A172 (cell line): ENCODE results near the gene CDH4. TPM values are rescaled to one million over a fixed set of nuclear protein-coding genes. Genes with fewer than 3 reads are reported as not detected.

Source experiments
- DNase-seq: peaks from one replicate; pipeline ENCODE4 v3.0.0-alpha.2; 2015; ENCODE audit warnings: low spot score
- total RNA-seq: library from RNA; depleted of rRNA; stranded (reverse); fragments of >200 nt; shearing (Covaris generic); gene quantifications from 2 replicates; pipeline ENCODE4 v1.2.3, GENCODE V29; 2014

The CDH4 gene
- total RNA-seq, 1 experiment from 2014 or later, result 5.5 TPM

GRCh38 chr20:61487346-61487996 lies 235.4 kb downstream of the CDH4 start:
- no peak for DNase-seq

DNA sequence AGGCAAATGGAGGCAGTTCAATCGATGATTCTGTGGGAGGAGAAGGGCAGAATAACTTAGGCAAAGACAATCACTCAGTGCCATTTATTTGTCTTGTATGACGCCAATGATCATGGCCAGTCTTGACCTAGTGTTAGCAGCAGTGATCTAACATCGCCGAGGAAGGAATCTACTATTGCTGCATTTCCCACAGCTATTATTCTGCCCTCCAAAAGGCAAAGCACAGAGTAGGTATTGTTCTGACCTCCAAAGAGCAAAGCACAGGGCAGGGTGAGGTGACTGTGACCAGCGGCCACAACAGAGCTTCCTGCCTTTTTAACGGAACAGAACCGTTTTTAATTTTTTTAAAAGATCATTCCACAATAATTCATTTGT lies 235.9 kb downstream of the CDH4 start:
- DNase-seq, result no peak

DNA sequence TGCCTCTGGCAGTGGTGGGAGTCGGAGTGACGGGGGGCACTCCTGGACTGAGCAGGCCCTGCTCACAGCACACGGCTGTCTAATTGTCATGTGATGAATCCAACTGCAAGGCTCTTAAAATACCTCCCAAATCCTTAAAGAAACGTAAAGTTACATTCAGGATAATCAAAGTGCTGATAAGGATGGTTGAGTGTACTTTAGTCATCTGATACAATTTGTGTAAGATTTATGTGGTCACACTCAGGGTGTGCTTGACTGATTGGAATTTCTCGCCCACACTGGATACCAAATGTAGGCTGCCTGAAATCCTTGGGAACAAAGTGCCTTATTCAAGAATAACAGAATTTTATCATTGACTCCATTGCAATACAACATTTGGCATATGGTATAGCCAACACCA lies 238.7 kb downstream of the CDH4 start:
- DNase-seq, result no peak

- no peak for DNase-seq
Measured at GRCh38 chr20:61492065-61492464, 240.0 kb downstream of the CDH4 start.

GRCh38 chr20:61493798-61494305 lies 241.8 kb downstream of the CDH4 start:
- DNase-seq, result no peak

- no peak for DNase-seq
Measured at GRCh38 chr20:61494763-61495575, 242.9 kb downstream of the CDH4 start.

DNA sequence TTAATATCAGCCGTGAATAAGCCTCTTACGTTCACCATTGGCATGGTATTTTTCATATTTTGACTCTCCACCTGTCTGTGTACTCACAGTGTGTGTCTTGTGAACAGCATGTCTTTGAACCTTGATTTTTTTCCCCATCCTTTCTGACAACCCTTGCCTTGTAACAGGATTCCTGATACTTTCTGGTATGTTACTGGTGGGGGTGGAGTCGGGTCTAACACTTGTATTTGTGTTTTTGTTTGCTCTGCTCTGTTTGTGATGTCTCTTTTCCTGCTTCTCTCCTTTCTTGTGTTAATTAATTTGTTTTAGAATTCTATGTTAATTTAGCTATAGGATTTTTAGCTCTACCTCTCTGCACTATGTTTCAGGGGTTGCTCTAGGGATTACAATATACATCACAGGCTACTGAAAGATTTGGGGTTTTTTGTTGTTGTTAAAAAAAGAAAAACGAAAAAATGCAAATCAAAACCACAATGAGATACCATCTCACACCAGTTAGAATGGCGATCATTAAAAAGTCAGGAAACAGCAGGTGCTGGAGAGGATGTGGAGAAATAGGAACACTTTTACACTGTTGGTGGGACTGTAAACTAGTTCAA lies 245.1 kb downstream of the CDH4 start:
- no peak for DNase-seq

GRCh38 chr20:61499859-61500554 lies 247.9 kb downstream of the CDH4 start:
- DNase-seq, result peak; percentile 24

DNA sequence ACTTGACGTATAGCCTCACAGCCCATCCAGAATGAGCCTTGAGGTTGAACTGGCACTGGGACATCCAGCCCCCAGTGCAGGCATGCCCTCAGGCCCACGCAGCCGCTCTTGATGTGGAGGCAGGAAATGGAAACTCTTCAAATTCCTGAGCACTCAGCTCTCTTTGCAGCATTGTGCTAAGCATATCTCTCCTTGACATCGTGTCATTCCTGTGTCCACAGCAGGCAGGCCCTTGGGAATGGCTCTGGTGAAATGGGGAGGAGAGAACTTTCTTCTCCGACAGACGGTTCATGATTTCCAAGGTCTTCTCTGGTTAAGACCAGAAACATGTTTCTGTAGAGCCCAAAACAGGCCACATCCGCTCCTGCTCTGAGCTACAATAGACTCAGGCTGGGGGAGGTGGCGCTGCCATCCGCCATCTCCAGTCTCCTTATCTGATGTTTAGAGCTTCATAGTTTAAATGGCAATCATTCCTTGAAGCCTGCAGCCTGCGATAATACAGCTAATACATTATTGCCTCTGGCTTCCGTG lies 248.8 kb downstream of the CDH4 start:
- peak; percentile 10 for DNase-seq

GRCh38 chr20:61502433-61502832 lies 250.4 kb downstream of the CDH4 start:
- no peak for DNase-seq

- DNase-seq, result no peak
Measured at GRCh38 chr20:61503106-61503505, 251.0 kb downstream of the CDH4 start.

GRCh38 chr20:61505508-61505907 lies 253.4 kb downstream of the CDH4 start:
- DNase-seq, result no peak

DNA sequence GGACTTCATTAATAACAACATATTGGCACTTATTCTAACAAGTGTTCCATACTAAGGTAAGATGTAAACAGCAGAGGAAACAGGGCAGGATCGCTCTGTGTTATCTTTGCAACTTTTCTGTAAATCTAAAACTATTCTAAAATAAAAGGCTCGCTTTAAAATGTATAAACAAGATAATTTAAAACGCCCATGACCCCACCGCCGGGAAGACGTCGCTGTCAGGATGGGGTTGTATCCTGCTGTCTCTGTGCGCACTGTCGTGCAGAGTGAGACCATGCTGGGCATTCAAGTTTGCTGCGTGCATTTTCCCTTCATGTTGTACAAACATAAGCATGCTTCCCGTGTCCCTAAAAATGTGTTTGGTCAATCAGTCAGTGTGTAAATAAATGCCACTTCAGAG lies 255.7 kb downstream of the CDH4 start:
- no peak for DNase-seq

DNA sequence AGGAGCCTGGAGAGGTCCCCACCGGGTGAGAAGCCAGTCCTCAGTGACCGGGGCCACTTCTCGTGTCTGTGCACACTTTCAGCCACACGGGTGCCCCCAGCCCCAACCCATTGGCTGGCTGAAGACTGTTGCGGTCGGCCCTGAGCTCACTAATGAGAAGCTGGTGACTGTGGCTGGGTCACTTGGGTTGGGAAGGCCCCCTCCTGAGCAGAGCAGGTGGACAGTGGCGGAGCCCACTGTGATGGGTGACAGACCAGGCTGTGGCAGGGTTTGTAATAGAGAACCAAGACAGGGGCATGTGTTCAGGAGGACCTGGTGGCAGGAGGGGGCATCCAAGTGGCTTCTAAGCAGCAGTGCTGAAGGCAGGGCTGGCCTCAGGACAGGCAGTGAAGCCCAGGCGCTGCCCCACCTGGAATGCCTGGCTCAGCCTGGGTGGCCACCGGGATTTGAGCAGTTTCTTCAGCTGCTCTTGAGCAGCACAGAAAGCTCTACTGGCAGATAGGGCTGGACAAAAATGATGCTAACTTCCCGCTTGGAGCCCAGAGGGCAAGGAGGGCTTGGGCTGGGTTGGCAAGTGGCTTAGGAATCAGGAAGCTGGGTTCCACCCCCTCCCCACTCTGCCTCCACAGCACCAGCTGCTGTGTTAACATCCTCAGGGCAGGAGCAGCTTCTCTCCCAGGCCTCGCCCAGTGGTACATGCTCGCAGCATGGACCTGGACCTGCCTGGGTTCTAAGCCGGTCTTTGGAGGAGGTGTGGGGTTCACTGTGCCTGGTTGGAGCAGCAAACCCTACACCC lies 256.4 kb downstream of the CDH4 start:
- DNase-seq, result no peak

DNA sequence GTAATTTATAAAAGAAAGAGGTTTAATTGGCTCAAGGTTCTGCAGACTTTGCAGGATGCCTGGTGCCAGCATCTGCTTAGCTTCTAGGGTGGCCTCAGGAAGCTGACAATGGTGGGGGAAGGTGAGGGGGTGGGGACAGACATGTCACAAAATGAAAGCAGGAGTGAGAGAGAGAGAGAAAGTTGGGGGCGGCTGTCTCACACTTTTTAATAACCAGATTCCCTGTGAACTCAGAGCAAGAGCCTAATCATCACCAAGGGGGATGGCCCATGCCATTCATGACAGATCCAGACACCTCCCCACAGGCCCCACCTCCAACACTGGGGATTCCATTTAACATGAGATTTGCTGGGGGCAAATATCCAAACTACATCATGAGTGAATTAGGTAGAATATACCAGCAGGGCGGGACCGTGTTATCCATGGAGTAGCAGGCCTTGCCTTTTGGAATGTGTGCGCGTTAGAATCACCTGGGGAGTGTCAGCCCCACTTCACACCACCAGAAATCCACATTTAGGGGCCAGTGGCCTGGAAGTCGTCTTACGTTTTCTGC lies 258.8 kb downstream of the CDH4 start:
- DNase-seq, result no peak

- no peak for DNase-seq
Measured at GRCh38 chr20:61512475-61512874, 260.4 kb downstream of the CDH4 start.

DNA sequence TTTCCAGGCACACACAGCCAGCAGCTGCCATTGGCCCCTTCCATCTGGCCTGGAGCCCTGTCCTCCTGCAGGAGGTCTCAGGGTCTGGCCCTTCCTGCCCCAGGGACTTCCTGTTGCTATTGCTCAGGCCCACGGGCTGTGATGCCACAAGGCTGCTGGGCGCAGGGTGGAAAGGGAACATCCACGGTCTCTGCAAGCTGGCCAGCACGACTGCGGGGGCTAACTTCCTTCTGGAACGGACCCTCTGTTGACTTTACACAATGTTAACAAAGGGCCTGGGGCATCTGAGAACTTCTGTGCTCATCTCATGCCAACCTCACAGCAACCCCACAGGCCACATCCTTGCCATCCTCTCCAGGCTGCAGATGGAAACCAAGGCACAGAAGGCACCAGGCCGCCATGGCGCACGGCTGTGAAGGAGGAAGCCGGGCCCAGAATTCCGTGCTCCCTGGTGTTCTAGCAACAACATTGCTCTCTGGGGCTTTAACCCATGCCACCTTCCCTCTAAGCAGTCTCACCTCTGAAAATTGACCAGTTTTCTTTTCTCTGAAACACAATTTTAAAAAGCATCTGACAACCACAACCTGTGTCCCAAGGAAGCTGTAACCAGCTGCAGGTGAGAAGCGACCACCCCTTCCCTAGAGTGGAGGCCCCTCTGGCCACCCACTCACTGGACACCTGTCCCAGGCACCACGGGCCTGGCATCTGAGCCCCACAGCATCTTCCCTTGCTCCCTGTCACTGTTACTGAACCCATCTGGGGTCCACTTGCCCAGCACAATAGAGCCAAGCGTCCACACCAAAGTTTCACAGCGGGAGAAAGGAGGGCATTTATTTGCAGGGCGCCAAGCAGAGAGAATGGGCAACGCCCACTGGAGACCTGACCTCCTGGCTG lies 261.3 kb downstream of the CDH4 start:
- DNase-seq, result no peak

- no peak for DNase-seq
Measured at GRCh38 chr20:61514018-61514365, 261.9 kb downstream of the CDH4 start.

DNA sequence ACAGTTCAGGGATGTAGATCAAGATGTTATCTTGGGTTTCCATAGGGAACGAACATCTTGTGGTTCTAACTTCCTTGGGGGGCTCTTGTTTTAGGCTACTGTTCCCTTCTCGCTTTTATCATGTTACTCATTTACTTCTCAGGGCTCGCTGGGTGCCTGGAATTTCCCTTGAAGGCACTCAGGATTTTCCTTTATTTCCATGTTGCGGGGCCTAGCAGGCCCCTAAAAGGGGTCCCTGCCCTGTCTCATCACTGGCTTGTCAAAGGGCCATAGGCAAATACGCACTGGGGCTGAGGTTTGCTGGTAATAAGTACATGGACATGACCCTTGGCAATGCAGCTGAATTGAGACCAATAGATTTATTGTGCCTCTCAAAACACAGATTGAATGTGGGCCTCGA lies 262.3 kb downstream of the CDH4 start:
- no peak for DNase-seq
